HepG2 (cell line): ENCODE measurements around the gene ALG3. TPM values are rescaled to one million over a fixed set of nuclear protein-coding genes. Genes with fewer than 3 reads are reported as not detected.
A peak's percentile ranks its signal among the peaks of the same experiment; 100 is the strongest.

ENCODE experiments used
- ATAC-seq: fragments of 200-7000 bp; cut with Tn5 transposase; 3 replicates; pipeline ENCODE4 v1.9.1; 2020; ENCODE audit warnings: mild to moderate bottlenecking, moderate library complexity
- BruUV-seq: library from RNA; stranded (reverse); fragments of 400-500 nt; replicated peaks from 2 replicates; lab custom pipeline; 2021; lab: Mats Ljungman, UMichigan
- CTCF ChIA-PET: fragments of 300-600 bp; formaldehyde crosslinking; extraction: SDS; loops from one replicate; lab custom pipeline; 2021; ENCODE audit warnings: low total read pairs, inconsistent platforms, low intra/inter-chr PET ratio; lab: Yijun Ruan, JAX
- POLR2A ChIA-PET: fragments of 350-600 bp; sonication (Branson Sonifier 250); formaldehyde crosslinking; loops from one replicate; lab custom pipeline; 2020; ENCODE audit warnings: antibody characterized with exemption, inconsistent platforms; lab: Yijun Ruan, JAX
- DNase-seq: peaks from one replicate; pipeline ENCODE4 v3.0.0-alpha.2; 2015; ENCODE audit warnings: low spot score
- FAIRE-seq: peaks from 3 replicates; lab custom pipeline; 2011; peaks lifted over from hg19 to GRCh38; lab: Jason Lieb, UNC
- H2AFZ ChIP-seq: one replicate; pipeline ENCODE4 v1.6.1; 2011; ENCODE audit warnings: low read length, inconsistent platforms
- H3K27ac ChIP-seq: fragments of 300-600 bp; 3 replicates; pipeline ENCODE4 v1.8.0; 2011; ENCODE audit warnings: mixed run types, mild to moderate bottlenecking, mixed read lengths, low read length, inconsistent platforms; ENCODE audit not compliant: insufficient read depth; ENCODE audit errors: extremely low read length
- H3K27me3 ChIP-seq, 2 experiments: fragments of 200-600 bp in 1 of 2; 2 replicates in 1 of 2; 3 replicates in 1 of 2; pipeline versions ENCODE4 v1.6.0 to v1.8.0; 2011; ENCODE audit warnings: low read length in 2 of 2, mild to moderate bottlenecking in 2 of 2, moderate library complexity in 2 of 2, inconsistent platforms in 1 of 2; ENCODE audit not compliant: insufficient read depth in 2 of 2, control insufficient read depth in 1 of 2
- H3K36me3 ChIP-seq, 2 experiments: fragments of 200-600 bp in 1 of 2; replicated peaks in 1 of 2; 2 replicates in 1 of 2; 3 replicates in 1 of 2; pipeline versions ENCODE4 v1.5.1 to v1.8.0; 2011; ENCODE audit warnings: low read length in 2 of 2, inconsistent platforms in 1 of 2; ENCODE audit not compliant: insufficient read depth in 2 of 2, control insufficient read depth in 1 of 2
- H3K4me1 ChIP-seq: 2 replicates; pipeline ENCODE4 v1.5.1; 2012; ENCODE audit warnings: low read length, inconsistent platforms; ENCODE audit not compliant: insufficient read depth
- H3K4me2 ChIP-seq: 2 replicates; pipeline ENCODE4 v1.6.0; 2011; ENCODE audit warnings: low read depth, low read length, inconsistent platforms
- H3K4me3 ChIP-seq, 3 experiments: fragments of 200-600 bp in 1 of 3; sonication (generic), shearing (Covaris generic) in 1 of 3; replicated peaks in 1 of 3; 2 replicates each; pipeline ENCODE4 v1.5.1; 2011 to 2016; ENCODE audit warnings: low read length in 3 of 3, inconsistent platforms in 2 of 3, low read depth in 2 of 3, mild to moderate bottlenecking in 2 of 3, control low read depth in 1 of 3, mixed read lengths in 1 of 3; ENCODE audit not compliant: insufficient read depth in 1 of 3
- H3K79me2 ChIP-seq: one replicate; pipeline ENCODE4 v1.6.1; 2011; ENCODE audit warnings: low read length, inconsistent platforms; ENCODE audit not compliant: insufficient read depth
- H3K9ac ChIP-seq: 2 replicates; pipeline ENCODE4 v1.6.0; 2011; ENCODE audit warnings: mild to moderate bottlenecking, low read depth, low read length, inconsistent platforms; ENCODE audit not compliant: insufficient read depth
- H3K9me3 ChIP-seq: 2 replicates; pipeline ENCODE4 v1.5.1; 2012; ENCODE audit warnings: mild to moderate bottlenecking, low read length
- H4K20me1 ChIP-seq: 2 replicates; pipeline ENCODE4 v1.6.0; 2011; ENCODE audit warnings: inconsistent platforms, mild to moderate bottlenecking, low read length, moderate library complexity; ENCODE audit not compliant: insufficient read depth
- MED1 ChIP-seq: sonication (generic); formaldehyde crosslinking; IDR thresholded peaks from 2 replicates; pipeline ENCODE4 v1.4.0; 2020; ENCODE audit warnings: missing genetic modification reagents
- MED13 ChIP-seq: sonication (generic); formaldehyde crosslinking; IDR thresholded peaks from 2 replicates; pipeline ENCODE4 v1.5.0; 2020; ENCODE audit warnings: missing genetic modification reagents
- MXI1 ChIP-seq: IDR thresholded peaks from 3 replicates; pipeline ENCODE4 v1.6.1; 2012; ENCODE audit warnings: low read depth, low read length, inconsistent platforms, borderline replicate concordance
- ZBTB8A ChIP-seq: sonication (generic); formaldehyde crosslinking; IDR thresholded peaks from 2 replicates; pipeline ENCODE4 v1.4.0; 2020; ENCODE audit warnings: mild to moderate bottlenecking, low read depth, missing genetic modification reagents, borderline replicate concordance
- WGBS: methylation state at CpG from one replicate; pipeline ENCODE4 v1.1.6; 2017; ENCODE audit warnings: low lambda C conversion rate; 5-methylcytosine and 5-hydroxymethylcytosine counted together
- in situ Hi-C: cut with HindIII; loops from 2 replicates; pipeline ENCODE4 v1.10.0; 2017; ENCODE audit warnings: low pct_unique_long_range_greater_than_20kb; ENCODE audit not compliant: extremely low pct_ligation_motif_present
- intact Hi-C: fragments of 100-400 bp; cut with micrococcal nuclease; formaldehyde crosslinking; loops from one replicate; pipeline ENCODE4 v1.10.0; 2022; ENCODE audit not compliant: unreplicated experiment
- polyA plus RNA-seq, 8 experiments: library from polyadenylated mRNA; depleted of rRNA in 3 of 8; stranded (reverse) in 7 of 8; unstranded in 1 of 8; fragments of >200 nt; fragmentation: Illumina TruSeq in 4 of 8; extraction: Trizol in 4 of 8; gene quantifications; 2 replicates each; pipeline versions ENCODE4 v1.2.1 to v1.2.3, GENCODE V29; 2011 to 2016; ENCODE audit warnings: low read depth in 4 of 8, missing spikeins in 1 of 8, mixed read lengths in 1 of 8; ENCODE audit not compliant: insufficient read depth in 1 of 8
- total RNA-seq, 5 experiments: library from RNA; depleted of rRNA; stranded (reverse); fragments of >200 nt; fragmentation: Illumina TruSeq; extraction: Trizol; gene quantifications; 2 replicates each; pipeline ENCODE4 v1.2.3, GENCODE V29; 2016; ENCODE audit warnings: low read depth in 1 of 5
- TF ChIP-seq, protein P1 (sequence below): sonication (generic); formaldehyde crosslinking; IDR thresholded peaks from one replicate; pipeline ENCODE4 v1.5.1; 2020; ENCODE audit warnings: mild to moderate bottlenecking, missing genetic modification reagents; ENCODE audit errors: not compliant biosample characterization
- TF ChIP-seq, protein P2 (sequence below): fragments of 450-650 bp; IDR thresholded peaks from 2 replicates; pipeline ENCODE4 v1.6.1; 2017
- TF ChIP-seq, protein P3 (sequence below): sonication (generic); formaldehyde crosslinking; IDR thresholded peaks from 2 replicates; pipeline ENCODE4 v1.4.0; 2020; ENCODE audit warnings: mild to moderate bottlenecking, low read depth, missing genetic modification reagents

The ALG3 gene
- total and polyA plus RNA-seq, 2 of the 13 experiments (the other 11 are each of a cell fraction or from before 2014, with no cell fraction given): 46.6 to 57.1 TPM

DNA sequence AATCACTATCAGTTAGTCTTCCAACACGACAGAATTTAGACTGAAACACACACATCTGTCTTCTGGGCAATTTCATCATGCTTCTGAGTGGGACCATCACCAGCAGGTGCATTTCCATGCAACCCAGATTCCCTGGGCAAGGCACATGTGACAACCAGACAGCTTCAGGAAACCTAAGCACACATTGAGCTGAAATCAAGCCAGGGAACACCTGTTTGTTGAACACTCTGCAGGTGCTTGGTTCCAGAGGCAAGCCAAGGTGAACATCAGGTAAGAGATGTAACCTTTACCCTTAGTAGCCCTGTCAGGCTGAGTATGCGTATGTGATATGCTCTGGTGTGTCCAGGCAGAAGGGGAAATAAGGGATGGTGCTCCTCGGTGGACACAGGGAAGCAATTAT is 47.0 kb upstream of the ALG3 start (continued):
- TF ChIP-seq, protein P1, sequence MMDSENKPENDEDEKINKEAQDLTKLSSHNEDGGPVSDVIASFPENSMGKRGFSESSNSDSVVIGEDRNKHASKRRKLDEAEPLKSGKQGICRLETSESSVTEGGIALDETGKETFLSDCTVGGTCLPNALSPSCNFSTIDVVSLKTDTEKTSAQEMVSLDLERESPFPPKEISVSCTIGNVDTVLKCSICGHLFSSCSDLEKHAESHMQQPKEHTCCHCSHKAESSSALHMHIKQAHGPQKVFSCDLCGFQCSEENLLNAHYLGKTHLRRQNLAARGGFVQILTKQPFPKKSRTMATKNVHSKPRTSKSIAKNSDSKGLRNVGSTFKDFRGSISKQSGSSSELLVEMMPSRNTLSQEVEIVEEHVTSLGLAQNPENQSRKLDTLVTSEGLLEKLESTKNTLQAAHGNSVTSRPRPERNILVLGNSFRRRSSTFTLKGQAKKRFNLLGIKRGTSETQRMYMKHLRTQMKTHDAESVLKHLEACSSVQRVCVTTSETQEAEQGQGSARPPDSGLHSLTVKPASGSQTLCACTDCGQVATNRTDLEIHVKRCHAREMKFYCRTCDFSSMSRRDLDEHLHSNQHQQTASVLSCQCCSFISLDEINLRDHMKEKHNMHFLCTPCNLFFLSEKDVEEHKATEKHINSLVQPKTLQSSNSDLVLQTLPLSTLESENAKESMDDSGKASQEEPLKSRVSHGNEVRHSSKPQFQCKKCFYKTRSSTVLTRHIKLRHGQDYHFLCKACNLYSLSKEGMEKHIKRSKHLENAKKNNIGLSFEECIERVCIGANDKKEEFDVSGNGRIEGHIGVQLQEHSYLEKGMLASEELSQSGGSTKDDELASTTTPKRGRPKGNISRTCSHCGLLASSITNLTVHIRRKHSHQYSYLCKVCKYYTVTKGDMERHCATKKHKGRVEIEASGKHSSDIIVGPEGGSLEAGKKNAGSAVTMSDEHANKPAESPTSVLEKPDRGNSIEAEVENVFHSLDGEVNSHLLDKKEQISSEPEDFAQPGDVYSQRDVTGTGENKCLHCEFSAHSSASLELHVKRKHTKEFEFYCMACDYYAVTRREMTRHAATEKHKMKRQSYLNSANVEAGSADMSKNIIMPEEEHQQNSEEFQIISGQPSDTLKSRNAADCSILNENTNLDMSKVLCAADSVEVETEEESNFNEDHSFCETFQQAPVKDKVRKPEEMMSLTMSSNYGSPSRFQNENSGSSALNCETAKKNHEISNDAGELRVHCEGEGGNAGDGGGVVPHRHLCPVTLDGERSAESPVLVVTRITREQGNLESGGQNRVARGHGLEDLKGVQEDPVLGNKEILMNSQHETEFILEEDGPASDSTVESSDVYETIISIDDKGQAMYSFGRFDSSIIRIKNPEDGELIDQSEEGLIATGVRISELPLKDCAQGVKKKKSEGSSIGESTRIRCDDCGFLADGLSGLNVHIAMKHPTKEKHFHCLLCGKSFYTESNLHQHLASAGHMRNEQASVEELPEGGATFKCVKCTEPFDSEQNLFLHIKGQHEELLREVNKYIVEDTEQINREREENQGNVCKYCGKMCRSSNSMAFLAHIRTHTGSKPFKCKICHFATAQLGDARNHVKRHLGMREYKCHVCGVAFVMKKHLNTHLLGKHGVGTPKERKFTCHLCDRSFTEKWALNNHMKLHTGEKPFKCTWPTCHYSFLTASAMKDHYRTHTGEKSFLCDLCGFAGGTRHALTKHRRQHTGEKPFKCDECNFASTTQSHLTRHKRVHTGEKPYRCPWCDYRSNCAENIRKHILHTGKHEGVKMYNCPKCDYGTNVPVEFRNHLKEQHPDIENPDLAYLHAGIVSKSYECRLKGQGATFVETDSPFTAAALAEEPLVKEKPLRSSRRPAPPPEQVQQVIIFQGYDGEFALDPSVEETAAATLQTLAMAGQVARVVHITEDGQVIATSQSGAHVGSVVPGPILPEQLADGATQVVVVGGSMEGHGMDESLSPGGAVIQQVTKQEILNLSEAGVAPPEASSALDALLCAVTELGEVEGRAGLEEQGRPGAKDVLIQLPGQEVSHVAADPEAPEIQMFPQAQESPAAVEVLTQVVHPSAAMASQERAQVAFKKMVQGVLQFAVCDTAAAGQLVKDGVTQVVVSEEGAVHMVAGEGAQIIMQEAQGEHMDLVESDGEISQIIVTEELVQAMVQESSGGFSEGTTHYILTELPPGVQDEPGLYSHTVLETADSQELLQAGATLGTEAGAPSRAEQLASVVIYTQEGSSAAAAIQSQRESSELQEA (CRISPR knock-in tag): no peak
- TF ChIP-seq, all 625 proteins: peak for 0

DNA sequence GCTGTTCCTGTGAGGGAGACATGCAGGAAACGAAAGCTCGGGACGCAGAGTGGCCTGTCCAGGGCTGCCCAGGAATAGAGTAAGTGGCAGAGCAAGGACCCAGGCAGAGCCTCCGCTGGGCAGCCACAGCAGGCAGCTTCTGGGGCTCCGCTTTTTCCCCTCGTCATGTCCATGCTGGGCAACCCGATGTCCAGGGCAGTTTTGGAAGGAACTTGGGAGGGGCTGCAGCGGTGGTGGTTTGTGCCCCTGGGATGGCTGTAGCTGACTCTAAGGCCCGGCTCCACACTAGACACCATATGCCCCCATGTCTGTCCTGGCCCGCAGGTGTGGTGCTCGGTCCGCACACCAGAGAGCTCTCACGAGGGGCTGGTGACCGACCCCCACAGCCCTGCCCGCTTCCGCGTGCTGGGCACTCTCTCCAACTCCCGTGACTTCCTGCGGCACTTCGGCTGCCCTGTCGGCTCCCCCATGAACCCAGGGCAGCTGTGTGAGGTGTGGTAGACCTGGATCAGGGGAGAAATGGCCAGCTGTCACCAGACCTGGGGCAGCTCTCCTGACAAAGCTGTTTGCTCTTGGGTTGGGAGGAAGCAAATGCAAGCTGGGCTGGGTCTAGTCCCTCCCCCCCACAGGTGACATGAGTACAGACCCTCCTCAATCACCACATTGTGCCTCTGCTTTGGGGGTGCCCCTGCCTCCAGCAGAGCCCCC is 43.1 kb upstream of the ALG3 start:
- no peak for FAIRE-seq
- peak overlapping the region; percentile 33 to 59 (median 45); a peak in 4 of 6 replicates for H3K4me3 ChIP-seq
- H3K79me2 ChIP-seq: no peaks in the 10 kb centered on the region
- H3K27me3 ChIP-seq: peaks cover 3 to 9% of the 10 kb centered on the region in 2 experiments; a peak in 2 of 5 replicates
- ChIA-PET CTCF (no interaction called here), POLR2A (interaction anchor here (0.7 to 1.1 kb wide), 4 partner anchors 24 to 106 kb away, joined by 3 to 4 read pairs (median 3); partner anchors contain the start of gene ABCF3)
- BruUV-seq: no TSS peak
- H4K20me1 ChIP-seq: no peaks in the 10 kb centered on the region
- intact Hi-C loops: loop anchor here (5.0 kb wide), 1 partner anchor 250 kb away; no protein-coding TSS in a partner anchor
- H2AFZ ChIP-seq: no peak overlapping the region
- no peak for DNase-seq
- peak; percentile 50 for ATAC-seq
- WGBS: 40% methylated on average over 5 of the region's 21 CpGs
- H3K36me3 ChIP-seq: no peaks in the 10 kb centered on the region
- H3K27ac ChIP-seq: no peak overlapping the region
- no peak overlapping the region; the same call in 1 of the 2 replicates for H3K9ac ChIP-seq
- H3K4me2 ChIP-seq: peak overlapping the region; percentile 67
- peaks cover 56% of the 10 kb centered on the region for H3K4me1 ChIP-seq
- H3K9me3 ChIP-seq: no peaks in the 10 kb centered on the region
- in situ Hi-C loops: no loop called here
- TF ChIP-seq, protein P2, sequence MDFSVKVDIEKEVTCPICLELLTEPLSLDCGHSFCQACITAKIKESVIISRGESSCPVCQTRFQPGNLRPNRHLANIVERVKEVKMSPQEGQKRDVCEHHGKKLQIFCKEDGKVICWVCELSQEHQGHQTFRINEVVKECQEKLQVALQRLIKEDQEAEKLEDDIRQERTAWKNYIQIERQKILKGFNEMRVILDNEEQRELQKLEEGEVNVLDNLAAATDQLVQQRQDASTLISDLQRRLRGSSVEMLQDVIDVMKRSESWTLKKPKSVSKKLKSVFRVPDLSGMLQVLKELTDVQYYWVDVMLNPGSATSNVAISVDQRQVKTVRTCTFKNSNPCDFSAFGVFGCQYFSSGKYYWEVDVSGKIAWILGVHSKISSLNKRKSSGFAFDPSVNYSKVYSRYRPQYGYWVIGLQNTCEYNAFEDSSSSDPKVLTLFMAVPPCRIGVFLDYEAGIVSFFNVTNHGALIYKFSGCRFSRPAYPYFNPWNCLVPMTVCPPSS: no peak
- TF ChIP-seq, protein P3, sequence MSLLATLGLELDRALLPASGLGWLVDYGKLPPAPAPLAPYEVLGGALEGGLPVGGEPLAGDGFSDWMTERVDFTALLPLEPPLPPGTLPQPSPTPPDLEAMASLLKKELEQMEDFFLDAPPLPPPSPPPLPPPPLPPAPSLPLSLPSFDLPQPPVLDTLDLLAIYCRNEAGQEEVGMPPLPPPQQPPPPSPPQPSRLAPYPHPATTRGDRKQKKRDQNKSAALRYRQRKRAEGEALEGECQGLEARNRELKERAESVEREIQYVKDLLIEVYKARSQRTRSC: no peak
- TF ChIP-seq MED1 (CRISPR knock-in tag): no peak
- no peak for TF ChIP-seq ZBTB8A (CRISPR knock-in tag)
- no peak for TF ChIP-seq MXI1
- no peak for TF ChIP-seq MED13 (CRISPR knock-in tag)
